RWPE2 (cell line): ENCODE results near the gene FSD1L.
"Not testable (repeated sequence)": the region's sequence is repeated elsewhere in the genome, so short reads cannot be mapped to it uniquely, and the experiment has no call there.

Source experiments
- ATAC-seq: fragments of 200-7000 bp; cut with Tn5 transposase; 3 replicates; pipeline ENCODE4 v1.9.1; 2021; ENCODE audit warnings: low read depth
- DNase-seq: peaks from one replicate; pipeline ENCODE4 v3.0.0-alpha.2; 2020; ENCODE audit warnings: low spot score
- H3K27ac ChIP-seq: fragments of 450-650 bp; 2 replicates; pipeline ENCODE4 v1.5.1; 2017; ENCODE audit warnings: mild to moderate bottlenecking; ENCODE audit not compliant: poor library complexity, severe bottlenecking
- H3K27me3 ChIP-seq: fragments of 250-450 bp; sonication (Bioruptor Pico); 2 replicates; pipeline ENCODE4 v1.5.1; 2021; ENCODE audit warnings: mild to moderate bottlenecking, moderate library complexity; ENCODE audit not compliant: insufficient read depth, poor library complexity, severe bottlenecking
- H3K36me3 ChIP-seq: fragments of 250-450 bp; sonication (Bioruptor Pico); 2 replicates; pipeline ENCODE4 v1.5.1; 2020; ENCODE audit warnings: low read depth, mild to moderate bottlenecking, moderate library complexity
- H3K4me1 ChIP-seq: fragments of 250-450 bp; sonication (Bioruptor Pico); 2 replicates; pipeline ENCODE4 v1.5.1; 2021; ENCODE audit warnings: mild to moderate bottlenecking, moderate library complexity; ENCODE audit not compliant: insufficient read depth, poor library complexity, severe bottlenecking
- H3K4me3 ChIP-seq: fragments of 250-450 bp; sonication (Bioruptor Pico); 2 replicates; pipeline ENCODE4 v1.5.1; 2021; ENCODE audit warnings: mild to moderate bottlenecking, moderate library complexity; ENCODE audit not compliant: severe bottlenecking
- H3K9me3 ChIP-seq: fragments of 250-450 bp; sonication (Bioruptor Pico); 2 replicates; pipeline ENCODE4 v1.5.1; 2021; ENCODE audit warnings: mild to moderate bottlenecking, moderate library complexity; ENCODE audit not compliant: severe bottlenecking
- CTCF ChIP-seq: fragments of 450-650 bp; IDR thresholded peaks from one replicate; pipeline ENCODE4 v1.5.1; 2017; ENCODE audit warnings: mild to moderate bottlenecking, moderate library complexity; ENCODE audit not compliant: poor library complexity, severe bottlenecking

Gene FSD1L

DNA sequence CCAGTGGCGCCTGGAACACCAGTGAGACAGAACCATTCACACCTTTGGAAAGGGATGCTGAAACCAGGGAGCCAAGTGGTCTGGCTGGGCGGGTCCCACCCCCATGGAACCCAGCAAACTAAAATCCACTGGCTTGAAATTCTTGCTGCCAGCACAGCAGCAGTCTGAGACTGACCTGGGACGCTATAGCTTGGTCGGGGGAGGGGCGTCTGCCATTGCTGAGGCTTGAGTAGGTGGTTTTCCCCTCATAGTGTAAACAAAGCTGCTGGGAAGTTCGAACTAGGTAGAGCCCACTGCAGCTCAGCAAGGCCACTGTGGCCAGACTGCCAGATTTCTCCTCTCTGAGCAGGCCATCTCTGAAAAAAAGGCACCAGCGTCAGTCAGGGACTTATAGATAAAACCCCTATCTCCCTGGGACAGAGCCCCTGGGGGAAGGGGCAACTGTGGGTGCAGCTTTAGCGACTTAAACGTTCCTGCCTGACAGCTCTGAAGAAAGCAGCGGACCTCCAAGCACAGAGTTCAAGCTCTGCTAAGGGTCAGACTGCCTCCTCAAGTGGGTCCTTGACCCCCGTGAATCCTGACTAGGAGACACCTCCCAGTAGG lies 68.1 kb downstream of the FSD1L start:
- no peaks in the 10 kb centered on the region for H3K9me3 ChIP-seq

DNA sequence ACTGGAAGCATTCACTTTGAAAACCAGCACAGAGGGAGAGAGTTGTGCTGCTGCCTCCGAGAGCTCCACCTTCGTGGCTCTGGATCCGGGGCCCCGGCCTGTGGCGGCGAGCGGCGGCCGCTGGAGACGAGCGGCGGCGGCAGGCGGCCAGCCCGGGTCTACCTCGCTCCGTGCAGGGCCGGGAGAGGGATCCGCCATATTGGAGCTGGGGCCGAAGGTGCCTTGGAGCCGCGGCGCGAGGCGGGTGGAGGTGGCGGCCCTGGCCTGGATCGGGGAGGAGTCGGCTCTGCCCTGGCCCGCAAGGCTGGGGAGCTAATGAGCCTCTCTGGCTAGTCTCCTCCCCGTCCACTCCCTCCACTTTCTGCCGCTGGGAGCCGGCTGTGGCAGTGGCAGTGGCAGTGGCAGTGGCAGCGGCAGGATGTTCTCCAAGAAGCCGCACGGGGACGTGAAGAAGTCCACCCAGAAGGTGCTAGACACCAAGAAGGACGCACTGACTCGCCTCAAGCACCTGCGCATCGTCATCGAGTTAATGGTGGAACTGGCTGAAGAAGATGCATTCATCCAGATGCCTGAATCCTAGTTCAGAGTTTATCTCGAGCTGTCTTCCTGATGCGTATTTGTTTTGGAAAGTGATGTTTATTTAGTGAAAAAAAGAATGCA lies 72.0 kb downstream of the FSD1L start:
- H3K27me3 ChIP-seq, H3K36me3 ChIP-seq, H3K27ac ChIP-seq, H3K4me3 ChIP-seq, H3K9me3 ChIP-seq, H3K4me1 ChIP-seq, DNase-seq: not testable (repeated sequence)
- peak; percentile 88 for ATAC-seq

More for the DNA sequence above, 68.1 kb downstream of the FSD1L start:
- no peak for DNase-seq
- Histone ChIP-seq H3K4me3 (no peak overlapping the region), H3K36me3 (peaks cover 23% of the 10 kb centered on the region), H3K27ac (no peak overlapping the region), H3K4me1 (no peaks in the 10 kb centered on the region), H3K27me3 (no peaks in the 10 kb centered on the region)
- no peak for ATAC-seq
- TF ChIP-seq CTCF, result no peak

DNA sequence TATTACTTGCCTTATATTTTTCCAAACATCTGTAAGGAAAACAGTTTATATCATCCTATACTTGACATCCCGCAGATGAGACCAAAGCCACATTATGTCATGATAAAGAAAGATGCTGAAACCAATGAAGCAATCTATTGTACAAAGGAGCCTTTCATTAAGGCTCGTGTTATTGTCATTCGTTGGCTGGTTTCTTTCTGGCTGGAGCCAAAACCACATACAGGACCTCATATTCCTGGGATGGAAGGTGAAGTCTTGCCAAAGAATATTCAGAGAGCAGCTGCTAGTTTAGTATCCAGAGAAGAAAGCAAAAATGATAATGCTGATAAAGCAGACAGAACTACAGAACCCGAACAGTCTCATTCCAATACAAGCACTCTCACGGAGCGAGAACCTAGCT lies 73.2 kb downstream of the FSD1L start:
- not testable (repeated sequence) for H3K27ac ChIP-seq, H3K36me3 ChIP-seq, DNase-seq, ATAC-seq, H3K4me3 ChIP-seq, H3K9me3 ChIP-seq, H3K4me1 ChIP-seq, H3K27me3 ChIP-seq

DNA sequence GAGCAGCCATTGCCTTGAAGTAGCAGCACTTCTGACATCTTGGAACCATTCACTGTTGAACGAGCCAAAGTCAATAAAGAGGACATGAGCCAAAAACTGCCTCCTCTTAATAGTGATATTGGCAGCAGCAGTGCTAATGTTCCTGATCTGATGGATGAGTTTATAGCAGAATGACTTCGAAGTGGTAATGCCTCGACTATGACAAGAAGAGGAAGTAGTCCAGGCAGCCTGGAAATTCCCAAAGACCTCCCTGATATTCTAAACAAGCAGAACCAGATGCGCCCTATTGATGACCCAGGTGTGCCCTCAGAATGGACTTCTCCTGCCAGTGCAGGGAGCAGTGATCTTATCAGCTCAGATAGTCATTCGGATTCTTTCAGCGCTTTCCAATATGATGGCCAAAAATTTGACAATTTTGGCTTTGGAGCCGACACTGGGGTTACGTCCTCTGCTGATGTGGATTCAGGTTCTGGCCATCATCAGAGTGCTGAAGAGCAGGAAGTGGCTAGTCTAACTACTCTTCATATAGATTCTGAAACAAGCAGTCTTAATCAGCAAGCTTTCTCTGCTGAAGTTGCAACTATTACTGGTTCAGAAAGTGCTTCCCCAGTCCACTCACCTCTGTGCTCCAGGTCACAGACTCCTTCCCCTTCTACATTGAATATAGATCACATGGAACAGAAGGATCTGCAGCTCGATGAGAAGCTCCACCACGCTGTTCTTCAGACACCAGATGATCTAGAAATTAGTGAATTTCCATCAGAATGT lies 75.0 kb downstream of the FSD1L start:
- not testable (repeated sequence) for H3K27me3 ChIP-seq, H3K4me1 ChIP-seq, H3K36me3 ChIP-seq, ATAC-seq, H3K27ac ChIP-seq, DNase-seq, H3K4me3 ChIP-seq, H3K9me3 ChIP-seq

- H3K27me3 ChIP-seq, result no peaks in the 10 kb centered on the region
- no peaks in the 10 kb centered on the region for H3K4me1 ChIP-seq
- DNase-seq, result no peak
- no peak overlapping the region for H3K27ac ChIP-seq
- no peak for ATAC-seq
- no peak overlapping the region for H3K4me3 ChIP-seq
- H3K36me3 ChIP-seq, result peaks cover 23% of the 10 kb centered on the region
- TF ChIP-seq CTCF, result no peak
- H3K9me3 ChIP-seq, result no peaks in the 10 kb centered on the region
Observed at GRCh38 chr9:105531530-105531929, 83.7 kb downstream of the FSD1L start.

- peaks cover 36% of the 10 kb centered on the region for H3K36me3 ChIP-seq
- no peak overlapping the region for H3K27ac ChIP-seq
- H3K4me3 ChIP-seq, result no peak overlapping the region
- DNase-seq, result no peak
- ATAC-seq, result no peak
- no peak for TF ChIP-seq CTCF
- no peaks in the 10 kb centered on the region for H3K9me3 ChIP-seq
- no peaks in the 10 kb centered on the region for H3K27me3 ChIP-seq
- no peaks in the 10 kb centered on the region for H3K4me1 ChIP-seq
Observed at GRCh38 chr9:105535920-105536668, 88.3 kb downstream of the FSD1L start.
